ENCODE results near the gene CIBAR2.

CIBAR2 gene

DNA sequence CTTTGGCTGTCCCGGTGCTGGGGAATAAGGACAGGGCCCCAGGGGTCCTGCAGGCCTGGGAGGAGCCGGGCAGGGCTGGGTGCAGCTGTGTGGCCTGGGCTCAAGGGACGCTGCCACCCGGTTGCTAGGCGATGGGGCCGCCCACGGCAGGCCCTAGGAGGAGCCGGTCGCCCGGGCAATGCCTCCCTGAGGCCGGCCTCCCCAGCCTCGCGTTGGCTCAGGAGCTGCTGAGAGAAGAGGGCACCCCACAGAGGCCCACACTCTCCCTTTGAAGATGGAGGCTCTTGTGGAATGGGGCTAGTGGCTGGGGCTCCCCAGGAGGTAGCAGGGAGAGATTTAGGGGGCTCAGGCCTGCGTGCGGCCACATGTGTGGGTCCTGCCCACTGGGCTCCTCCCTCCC lies at the start of gene CIBAR2:
TSS of gene CIBAR2 (minus strand) at position 109 of the 400 bp plus-strand sequence. CDS start 120 bp downstream, outside the sequence.
- DNase-seq: no peak

DNA sequence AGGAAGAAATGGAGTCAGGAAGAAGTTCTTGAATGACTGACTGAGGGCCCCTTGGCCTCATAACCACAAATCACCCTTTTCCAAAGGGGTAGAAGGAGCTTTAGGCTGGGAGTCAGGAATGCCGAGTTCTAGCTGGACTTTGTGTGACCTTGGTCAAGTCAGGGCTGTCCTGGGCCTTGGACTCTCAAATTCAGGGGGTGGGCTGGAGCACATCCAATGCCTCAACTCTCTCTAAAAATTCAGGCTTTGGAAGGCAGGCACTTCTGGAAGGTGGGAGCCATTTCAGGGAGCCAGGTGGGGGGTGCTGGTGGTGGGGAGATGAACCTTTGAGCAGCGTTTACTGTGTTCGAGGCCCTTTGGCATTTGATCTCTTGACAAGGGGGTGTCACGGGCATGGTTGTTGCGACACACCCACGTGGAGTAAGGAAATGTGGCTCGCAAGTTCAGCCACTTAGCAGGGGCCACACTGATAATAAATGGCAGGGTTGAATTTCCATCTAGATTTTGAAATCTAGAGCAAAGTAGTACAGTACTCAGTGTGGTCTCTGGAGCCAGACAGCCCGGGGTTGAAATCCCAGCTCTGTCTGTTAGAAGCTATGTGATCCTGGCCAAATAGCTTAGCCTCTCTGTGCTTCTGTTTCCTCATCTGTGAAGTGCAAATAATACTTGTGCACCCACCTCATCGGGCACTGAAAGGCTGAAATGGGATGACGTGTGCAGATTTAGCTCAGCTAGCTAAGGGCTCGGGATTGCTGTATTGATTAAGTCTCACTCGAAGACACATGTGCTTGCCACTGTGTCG lies 47.1 kb upstream of the CIBAR2 start:
- no peak for DNase-seq

DNA sequence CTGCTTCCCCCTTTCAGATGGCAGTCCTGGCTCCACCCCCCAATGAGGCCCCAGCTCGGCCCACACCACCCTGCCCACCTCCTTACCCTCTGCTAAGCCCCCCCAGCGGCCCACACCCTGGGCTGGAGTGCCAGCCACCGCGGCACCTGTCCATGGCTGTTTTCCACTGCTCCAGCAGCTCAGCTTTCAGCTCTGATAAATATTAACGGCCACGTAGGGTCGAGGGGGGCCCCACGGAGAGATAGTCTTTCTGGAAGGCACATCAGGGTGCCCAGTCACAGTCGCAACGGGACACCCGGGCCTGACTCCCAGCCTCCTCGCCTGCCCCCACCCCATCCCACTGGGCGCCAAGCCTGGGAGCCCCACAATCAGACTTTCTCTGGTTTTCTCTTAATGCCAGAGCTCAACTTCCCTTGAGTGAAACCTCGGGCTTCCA lies 46.5 kb upstream of the CIBAR2 start:
- DNase-seq: no peak

DNA sequence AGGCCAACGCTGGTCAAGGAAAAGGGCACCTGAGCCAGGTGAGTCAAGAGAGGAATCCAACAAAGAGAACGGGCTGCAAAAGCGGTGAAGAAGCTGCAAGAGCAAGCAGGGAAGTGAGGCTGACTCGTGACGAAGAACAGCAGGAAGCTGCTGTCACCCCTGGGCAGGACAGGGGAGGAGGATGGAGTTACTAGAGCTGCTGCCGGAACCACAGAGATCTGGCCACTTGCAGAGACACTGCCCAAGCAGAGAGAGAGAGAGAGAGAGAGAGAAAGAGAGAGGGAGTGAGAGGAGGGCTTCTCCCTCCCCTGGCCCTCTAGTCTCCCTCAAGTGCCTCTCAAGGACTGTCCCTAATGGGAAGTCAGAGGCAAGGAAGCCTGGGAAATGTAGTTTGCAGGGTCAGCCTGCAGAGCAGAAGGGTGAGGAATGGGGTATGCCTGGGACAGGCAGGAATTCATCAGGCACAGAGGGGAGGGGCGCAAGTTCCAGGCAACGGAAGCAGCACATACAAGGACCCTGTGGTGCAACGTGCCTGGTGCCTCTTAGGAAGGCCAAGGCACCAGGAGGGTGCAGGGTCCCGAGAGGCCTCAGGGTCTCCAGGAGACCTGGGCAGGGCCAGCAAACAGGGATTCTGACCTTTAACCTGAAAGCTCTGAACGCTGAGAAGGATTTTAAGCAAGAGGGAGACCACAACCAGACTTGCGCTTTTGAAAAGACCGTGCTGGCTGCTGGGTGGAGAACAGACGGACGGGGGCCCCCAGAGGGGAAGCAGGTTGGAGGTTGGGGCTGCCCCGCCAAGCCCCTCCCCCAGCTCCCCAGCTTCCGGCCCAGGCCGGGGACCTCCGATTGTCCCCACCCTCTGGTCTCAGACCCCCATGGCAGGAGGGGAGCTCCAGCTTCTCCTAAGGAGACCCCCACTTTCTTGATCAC lies 45.8 kb upstream of the CIBAR2 start:
- no peak for DNase-seq

DNA sequence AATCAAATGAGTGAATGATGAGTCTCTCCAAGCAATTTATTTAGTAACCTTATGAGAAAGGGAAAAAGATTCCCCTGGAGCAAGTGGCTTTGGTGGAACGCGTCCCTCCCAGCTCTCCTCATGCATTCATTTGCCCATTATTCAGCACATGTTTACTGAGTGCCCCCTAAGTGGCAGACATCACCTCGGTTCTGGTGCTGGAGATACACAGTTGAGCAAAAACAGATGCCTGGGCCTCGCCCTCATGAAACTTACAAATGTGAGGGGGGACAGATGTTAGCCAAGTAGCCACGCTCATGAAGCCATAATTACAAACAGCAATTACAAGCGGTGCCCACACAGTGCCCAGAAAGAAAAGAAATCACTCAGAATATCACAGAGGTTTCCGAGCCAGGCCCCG lies 45.1 kb upstream of the CIBAR2 start:
- no peak for DNase-seq

DNA sequence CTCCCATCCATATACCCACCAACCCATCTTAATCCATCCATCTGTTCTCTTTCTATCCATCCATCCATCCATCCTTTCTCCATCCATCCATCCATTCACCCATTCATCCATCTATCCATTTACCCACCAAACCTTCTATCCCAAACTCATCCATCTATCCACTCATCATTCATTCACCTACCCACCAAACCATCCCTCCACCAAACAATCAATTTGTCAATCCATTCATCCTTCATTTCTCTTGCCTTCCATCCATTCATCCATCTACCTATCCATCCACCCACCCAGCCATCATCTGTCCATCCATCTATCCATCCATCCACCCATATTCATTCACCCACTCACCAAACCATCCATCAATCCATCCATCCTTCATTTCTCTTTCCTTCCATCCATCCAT lies 44.6 kb upstream of the CIBAR2 start:
- no peak for DNase-seq

DNA sequence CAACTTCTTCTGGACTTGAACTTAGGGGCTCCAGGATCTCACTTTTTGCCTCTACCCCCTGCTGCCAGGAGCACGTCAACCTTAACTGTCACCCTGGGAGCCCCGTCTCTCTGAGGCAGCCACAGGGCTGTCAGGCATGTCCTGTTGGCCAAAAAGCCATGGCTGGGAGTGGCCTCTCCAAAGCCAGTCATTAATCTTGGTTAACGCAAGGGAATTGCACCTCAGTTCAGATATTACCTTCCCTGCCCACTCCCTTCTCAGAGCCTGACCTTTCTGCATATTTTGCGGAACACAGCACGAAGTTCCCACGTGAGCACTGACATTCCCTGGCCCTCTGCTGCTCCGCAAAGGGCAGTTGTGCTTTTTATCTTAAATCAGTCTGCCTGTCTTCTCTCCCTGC lies 44.2 kb upstream of the CIBAR2 start:
- DNase-seq: no peak

DNA sequence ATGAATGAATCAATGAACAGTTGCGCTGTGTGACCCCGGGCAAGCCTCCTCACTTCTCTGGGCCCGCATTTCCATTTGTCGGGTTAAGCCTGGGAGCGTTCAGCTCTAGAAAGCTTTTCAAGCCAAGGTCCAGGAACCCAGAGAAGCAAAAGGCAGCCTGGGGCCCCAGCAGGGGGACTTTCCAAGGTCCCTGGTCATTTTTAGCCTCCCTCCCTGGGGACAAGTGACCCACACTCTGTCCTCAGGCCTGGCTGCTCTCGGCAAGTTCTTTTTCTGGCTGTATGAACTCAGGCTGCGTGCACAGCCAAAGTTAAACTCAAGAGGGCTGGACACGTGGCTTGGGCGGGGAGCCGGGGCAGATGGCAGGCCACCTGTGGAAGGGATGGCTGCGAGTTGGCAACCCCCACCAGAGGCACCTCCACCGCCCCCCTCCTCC lies 41.4 kb upstream of the CIBAR2 start:
- no peak for DNase-seq

DNA sequence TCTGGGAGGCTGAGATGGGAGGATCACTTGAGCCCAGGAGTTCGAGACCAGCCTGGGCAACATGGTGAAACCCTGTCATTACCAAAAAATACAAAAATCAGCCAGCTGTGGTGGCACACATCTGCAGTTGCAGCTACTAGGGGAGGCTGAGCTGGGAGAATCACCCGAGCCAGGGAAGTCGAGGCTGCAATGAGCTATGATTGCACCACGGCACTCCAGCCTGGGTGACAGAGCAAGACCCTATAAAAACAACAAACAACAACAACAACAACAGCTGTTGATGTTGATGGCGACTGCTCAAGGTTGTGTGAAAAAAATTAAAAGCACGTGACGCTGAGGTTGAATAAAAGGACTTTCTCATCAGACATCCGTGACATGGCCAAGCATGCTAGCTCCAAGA lies 40.8 kb upstream of the CIBAR2 start:
- no peak for DNase-seq

DNA sequence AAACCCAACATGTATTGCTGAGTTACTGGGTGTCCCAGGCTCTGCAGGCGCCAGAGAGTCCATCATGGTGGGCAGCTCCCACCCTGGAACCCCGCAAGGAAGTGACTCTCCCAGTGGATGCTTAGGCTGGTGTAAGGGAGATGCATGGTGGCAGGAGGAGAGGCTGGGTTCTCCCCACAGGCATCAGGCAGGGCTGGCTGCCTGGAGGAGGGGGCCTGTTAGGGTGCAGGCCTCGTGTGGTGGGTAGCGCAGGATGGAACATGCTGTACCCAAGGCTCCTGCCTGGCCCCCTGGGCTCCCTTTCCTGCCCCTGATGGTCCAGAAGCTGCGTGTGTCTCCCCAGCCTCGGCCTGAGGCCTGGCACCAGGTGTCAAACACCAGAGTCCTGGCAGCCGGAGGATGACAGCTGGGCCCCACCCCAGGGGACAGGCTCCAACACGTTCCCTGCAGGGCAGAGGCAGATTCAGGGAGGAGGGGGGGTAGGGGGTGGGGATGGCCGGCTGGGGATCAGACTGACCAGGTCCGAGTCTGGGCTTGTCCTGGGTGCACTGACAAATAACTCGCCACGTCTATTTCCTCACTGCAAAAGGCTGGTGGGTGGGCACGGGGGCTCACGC lies 40.2 kb upstream of the CIBAR2 start:
- no peak for DNase-seq

DNA sequence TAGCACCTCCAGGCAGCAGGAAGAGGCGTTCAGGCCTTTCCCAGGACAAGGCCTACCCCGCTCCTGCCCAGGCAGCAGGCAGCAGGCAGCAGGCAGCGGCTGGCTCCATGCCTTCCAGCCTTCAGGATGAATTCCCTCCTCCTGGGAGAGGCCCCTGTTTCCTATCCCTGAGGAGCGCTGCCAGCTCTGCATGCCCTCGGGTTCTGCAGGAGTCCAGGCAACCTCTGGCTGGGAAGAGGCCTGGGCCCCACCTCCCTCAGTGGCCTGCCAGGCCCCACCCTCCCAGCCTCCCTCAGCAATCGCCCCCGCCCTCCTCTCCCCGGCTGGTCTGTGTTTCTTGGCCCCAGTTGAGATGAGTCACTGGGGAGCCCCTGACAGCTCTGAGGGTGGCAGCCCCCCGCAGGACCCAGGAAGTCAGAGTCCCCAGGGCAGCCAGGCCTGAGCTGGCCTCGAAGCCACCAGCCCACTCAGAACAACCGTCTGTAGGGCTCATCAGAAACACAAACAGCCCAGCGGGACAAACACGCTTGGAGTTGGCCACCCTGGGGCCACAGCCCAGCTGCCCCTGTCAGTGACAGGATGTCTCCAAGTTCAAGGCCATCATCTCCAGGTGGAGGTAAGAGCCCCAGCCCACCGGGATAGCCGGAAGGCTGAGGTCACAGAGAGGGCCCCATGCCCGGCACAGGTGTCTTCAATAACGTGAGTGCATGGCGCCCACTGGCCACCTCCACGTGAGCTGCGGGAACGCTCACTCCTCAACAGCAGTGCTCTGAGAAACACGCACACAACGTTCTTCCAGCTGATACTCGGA lies 39.5 kb upstream of the CIBAR2 start:
- peak; percentile 83 for DNase-seq

DNA sequence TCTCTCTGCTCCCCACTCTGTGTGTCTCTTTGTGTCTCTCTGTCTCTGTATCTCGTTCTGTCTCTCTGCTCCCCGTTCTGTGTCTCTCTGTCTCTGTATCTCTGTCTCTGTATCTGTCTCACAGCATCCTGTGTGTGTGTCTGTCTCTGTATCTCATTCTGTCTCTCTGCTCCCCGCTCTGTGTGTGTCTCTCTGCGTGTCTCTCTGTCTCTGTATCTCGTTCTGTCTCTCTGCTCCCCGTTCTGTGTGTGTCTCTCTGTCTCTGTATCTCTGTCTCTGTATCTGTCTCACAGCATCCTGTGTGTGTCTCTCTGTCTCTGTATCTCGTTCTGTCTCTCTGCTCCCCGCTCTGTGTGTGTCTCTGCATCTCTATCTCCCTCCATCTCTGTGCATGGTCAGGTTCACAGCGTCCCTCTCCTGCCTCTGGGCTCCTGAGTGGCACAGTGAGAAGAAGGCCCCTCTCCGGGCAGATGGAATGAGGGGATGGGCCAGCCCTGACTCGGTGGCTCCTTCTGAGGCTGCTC lies 38.9 kb upstream of the CIBAR2 start:
- DNase-seq: no peak

DNA sequence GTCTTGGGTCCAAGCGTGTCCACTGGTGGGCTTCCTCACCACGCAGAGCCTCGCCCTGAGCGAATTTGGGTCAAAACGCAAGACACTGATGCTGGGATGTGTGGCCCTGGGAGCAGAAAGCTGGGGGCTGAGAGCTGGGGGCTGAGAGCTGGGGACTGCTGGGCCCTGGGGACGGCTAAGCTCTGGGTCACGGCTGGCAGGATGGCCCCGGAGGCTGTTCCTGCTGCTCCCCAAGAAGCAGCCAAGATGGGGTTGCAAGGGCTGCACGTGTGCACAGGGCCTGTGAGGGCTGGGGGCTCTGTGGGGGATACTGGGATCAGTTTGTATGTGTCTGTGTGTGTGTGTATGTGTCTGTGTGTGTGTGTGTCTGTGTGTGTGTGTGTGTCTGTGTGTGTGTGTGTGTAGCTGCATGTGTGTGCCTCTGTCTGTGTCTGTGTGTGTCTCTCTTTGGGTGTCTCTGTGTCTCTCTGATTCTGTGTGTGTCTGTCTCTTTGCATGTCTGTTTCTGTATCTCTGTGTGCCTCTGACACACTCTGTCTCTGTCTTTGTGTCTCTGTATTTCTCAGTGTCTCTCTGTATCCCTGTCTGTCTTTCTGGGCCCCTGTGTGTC lies 38.2 kb upstream of the CIBAR2 start:
- no peak for DNase-seq

DNA sequence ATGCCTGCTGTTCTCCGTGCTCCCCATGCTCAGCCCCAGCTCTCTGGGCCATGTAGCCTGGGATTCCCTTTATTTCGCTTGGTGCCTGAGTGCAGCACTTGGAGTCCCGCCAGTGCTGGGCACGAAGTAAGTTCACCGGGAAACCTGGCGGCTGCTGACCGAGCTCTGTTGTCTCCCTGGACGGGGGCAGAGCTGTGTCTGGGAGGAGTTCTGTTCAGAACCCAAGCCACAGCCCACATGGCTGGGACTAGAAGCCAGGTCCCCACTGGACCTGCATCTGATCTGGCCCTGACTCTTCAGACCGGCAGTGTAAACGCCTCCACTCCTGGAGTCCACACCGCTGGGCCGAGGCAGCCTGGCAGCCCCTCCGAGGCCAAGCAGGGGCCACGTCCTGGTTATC lies 37.5 kb upstream of the CIBAR2 start:
- DNase-seq: no peak

DNA sequence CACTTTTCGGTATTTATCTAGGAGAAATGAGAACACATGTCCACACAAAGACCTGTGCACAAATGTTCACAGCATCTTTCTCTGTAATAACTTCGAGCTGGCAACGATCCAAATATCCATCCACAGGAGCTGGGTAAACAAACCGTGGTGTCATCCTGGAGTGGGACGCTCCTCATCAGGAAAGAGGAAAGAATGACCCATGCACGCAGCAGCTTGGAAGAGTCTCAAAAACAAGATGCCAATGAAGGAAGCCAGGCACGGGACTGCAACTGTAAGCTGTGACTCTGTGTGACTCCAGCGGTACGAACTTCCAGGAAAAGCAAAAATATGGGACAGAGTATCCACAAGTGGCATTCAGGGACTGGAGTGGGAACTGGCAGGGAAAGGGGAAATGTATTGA lies 36.7 kb upstream of the CIBAR2 start:
- no peak for DNase-seq

DNA sequence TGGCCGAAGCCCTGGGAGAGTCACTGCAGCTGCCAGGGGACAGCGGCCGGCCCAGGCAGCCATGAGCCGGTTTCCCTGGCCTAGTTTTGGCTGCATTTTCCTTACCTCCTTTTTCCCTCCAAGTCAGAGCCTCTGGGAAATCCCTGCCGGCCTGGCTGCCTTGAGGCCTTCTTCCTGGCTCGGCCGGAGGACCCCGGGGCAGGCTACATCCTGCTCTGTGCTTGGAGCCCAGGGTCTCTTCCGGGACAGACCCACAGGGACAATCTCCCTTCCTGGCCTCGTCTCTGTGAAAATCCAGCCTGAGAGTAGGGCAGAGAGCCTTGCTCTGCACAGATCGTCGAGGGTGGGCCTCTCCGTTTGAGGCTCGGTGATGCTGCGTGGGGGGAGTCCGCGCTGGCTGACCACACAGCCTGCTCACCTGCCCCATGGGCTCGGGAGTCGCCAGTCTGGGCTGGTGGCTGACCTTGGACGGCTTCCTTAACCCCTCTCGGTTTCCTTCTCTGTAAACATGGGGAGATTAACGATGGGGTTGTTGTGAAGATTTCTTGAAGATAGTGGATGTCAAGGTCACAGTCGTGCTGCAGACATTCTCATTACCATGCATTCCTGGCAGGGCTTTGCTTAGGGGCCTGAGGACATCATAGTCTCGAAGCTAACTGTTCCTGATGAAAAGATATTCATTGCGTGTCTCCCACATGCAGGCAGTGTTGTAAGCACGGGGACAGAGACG lies 34.8 kb upstream of the CIBAR2 start:
- no peak for DNase-seq

DNA sequence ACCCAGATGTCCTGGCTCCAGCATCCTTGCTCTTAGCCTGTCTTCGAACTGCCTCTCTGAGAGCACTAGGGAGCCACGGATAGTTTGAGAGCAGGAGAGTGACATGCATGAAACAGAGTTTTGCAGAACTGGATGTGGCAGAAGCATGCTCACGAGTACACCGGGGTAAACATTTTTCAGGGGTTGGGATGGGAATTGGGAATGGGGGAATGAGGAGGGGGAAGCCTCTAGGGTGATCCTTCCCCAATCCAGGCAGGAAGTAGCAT lies 34.2 kb upstream of the CIBAR2 start:
- DNase-seq: no peak

DNA sequence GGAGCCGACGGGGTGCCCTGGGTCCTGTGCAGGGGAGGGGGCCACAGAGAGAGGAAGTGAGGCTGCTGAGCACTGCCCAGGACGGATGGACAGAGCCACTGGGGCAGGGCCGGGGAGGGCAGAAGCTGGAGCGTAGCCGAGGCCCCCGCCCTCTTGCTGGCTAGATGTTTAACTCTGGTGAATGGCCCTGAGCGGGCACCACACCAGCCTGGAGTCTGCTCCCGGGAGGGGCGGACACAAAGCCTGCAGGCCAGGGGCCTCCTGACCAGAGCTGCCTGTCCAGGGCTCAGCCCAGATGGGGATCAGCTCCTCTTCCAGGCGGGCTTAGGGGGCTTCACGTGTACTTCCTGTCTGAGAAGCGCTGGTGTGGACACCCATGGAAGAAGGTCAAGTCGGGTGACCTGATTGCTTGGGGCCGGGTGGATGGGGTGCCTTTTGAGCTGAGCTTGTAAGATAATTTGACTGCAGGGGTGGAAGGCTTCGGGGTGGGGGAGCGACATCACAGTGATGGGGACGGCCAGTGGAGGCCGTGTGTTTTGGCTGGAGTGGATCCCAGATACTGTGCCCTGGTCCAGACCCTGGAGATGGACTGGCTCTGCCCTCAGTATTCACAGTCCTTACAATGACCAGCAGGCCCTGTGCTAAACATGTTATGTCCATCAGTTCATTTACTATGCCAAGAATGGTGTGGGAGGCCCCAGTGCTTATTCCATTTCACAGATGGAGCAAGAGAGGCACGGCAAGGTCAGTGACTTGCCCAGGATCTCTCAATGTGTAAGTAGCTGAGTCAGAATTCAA lies 33.7 kb upstream of the CIBAR2 start:
- DNase-seq: no peak

DNA sequence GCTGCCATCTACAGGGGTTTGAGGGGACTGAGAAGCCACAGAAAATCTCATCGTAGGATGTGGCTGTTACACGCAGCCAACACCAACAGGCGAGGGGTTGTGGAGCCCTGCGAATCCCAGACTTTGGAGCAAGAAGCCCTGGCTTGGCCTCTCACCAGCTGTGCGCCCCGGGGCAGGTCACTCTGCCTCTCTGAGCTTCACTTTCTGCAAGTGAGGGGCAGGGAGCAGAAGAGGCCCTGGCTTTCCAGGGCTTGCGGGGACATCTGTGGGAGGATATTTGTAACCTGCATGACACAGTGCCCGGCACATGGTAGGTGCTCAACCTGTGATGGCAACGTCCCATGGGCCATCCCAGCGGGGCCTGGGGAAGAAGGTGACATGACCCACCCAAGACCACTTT lies 32.9 kb upstream of the CIBAR2 start:
- no peak for DNase-seq
